Fibroblast of skin of left quadriceps (primary cell): Measurements from ENCODE around the gene MUC7.
A peak's percentile ranks its signal among the peaks of the same experiment; 100 is the strongest.
"Not testable (repeated sequence)": the region's sequence is repeated elsewhere in the genome, so short reads cannot be mapped to it uniquely, and the experiment has no call there.

Source experiments
- DNase-seq, 2 experiments: peaks; one replicate each; pipeline ENCODE4 v3.0.0-alpha.2; 2013; ENCODE audit warnings: low read depth in 2 of 2

Gene MUC7

DNA sequence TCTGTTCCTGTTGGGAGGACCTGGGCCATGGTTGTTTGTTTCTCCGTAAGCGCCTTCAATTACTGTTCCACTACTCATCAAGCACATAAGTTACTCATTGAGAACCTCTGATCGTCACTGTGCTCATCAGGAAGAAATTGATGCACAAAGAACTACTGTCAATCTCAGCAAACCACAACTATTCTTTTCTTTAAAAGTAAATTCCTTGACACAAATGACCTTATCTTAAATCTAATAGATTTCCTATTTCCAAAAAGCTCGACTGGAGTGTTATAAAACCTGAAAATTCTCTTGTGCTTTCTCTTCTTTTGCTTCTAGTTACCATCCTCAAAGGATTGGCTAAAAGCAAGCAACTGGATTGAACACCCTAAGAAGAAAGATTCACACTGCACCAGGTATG, at the start of gene MUC7:
Gene MUC7 (plus strand): TSS at position 301 of the 400 bp plus-strand sequence. CDS start 1,825 bp downstream, outside the sequence.
- no peak for DNase-seq

DNA sequence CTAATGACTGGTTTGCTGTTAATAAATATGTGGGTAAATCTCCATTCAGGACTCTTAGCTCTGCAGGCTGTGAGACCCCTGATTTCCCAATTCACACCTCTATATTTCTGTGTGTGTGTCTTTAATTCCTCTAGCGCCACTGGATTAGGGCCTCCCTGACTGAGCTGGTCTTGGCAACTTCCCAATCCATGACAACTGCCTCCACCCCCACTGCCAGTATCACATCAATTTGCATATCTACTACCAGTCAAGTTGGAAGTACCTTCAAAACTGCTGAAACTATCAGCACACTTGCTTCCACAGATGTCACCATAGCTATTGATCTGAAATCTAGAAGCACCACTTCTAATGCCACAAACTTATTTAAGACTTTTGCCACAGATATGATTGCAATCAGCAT, 46.7 kb upstream of the MUC7 start:
- DNase-seq = no peak

GRCh38 chr4:70426789-70427188, 45.2 kb upstream of the MUC7 start:
- DNase-seq = no peak

DNA sequence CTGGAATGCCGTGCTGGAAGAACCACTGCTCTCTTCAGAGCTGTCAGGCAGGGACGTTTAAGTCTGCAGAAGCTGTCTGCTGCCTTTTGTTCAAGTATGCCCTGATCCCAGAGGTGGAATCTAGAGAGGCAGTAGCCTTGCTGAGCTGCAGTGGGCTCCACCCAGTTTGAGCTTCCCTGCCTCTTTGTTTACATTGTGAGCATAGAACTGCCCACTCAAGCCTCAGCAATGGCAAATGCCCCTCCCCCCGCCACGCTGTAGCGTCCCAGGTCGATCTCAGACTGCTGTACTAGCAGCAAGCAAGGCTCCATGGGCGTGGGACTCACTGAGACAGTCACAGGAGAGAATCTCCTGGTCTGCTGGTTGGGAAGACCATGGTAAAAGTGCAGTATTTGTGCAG, 34.8 kb upstream of the MUC7 start:
- no peak for DNase-seq

GRCh38 chr4:70442474-70442873, 29.5 kb upstream of the MUC7 start:
- no peak for DNase-seq

DNA sequence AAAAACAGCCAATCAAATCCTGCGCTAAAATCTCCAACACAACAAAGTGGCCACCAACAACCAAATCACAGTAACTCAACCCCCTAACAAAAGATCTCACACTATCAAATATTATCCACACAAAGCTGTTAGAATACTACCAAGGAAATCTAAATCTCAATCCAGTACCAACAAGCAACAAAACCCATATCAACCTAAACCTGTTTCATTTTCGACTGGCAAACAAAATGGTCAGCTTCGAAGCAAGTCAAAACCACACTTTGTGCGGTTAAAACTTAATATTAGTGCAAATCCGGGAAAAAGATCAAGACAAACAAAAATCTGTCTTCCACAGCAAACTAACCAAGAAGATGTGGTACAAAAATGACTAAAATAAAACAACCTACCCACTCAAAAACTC, 28.7 kb upstream of the MUC7 start:
- no peak for DNase-seq

- no peak for DNase-seq
Measured at GRCh38 chr4:70449220-70449619, 22.8 kb upstream of the MUC7 start.

- DNase-seq = no peak
Measured at GRCh38 chr4:70452946-70453345, 19.1 kb upstream of the MUC7 start.

DNA sequence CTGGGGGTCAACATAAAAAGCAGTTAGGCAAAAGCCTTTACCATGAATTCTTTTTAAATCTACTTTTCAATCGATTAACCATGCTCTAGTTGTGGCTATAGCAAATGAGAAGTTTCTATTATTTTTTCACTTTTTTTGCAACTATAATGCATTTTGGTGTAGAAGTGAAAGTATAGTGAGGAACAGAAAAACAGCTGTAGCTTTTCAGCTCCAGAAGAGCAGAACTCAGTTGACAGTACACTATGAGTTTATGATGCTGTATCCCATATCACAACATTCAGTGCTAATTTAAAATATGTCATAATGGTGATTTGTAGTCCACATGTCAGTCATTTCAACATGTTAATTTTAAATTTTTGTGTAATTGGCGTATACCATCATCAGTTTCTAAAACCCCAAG, 8.7 kb upstream of the MUC7 start:
- DNase-seq = no peak

DNA sequence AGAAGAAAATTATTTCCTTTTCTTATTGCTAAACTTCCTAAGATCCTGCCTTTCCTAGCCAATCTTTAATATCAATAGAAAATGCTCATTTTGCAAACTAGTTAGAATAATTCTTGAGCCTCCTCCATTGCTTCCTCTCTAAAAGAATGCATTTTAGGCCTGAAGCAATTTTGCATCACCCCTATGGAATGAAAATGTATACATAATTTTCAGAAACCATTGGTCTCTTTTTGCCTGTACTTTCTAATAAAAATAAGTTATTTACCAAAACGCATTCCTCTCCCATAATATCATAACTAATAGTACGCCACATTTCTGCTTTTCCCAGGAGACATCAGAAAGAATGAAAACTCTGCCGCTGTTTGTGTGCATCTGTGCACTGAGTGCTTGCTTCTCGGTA, 1.7 kb downstream of the MUC7 start:
- no peak for DNase-seq

DNA sequence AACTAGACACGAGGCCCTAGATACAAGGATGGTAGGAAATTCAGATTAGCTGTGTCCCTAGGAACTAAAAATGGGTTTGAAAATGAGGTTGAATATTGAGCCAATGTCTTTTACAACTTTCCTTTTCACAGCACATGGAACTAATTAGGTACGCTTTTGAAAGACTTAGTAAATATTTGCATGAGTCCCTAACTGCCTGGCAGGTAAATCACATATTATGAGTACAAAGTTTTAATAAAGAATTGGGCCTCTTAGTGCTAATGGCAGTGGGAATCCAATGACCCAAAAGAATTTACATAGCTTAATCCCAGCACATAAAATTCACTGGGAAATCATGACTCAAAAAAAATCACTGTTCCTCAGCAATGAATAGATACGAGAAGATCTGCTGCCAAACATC, 16.8 kb downstream of the MUC7 start:
- DNase-seq = no peak

GRCh38 chr4:70496231-70496630, 24.2 kb downstream of the MUC7 start:
- no peak for DNase-seq

DNA sequence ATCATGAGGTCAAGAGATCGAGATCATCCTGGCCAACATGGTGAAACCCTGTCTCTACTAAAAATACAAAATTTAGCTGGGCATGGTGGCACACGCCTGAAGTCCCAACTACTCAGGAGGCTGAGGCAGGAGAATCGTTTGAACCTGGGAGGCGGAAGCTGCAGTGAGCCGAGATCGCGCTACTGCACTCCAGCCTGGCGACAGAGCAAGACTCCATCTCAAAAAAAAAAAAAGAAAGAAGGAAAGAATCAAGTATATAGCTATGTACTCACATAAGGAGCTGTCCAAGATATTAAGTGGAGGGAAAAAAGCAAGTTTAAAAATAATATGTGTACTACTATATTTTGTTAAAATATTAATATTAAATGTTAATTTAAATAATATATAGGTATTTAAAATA, 29.8 kb downstream of the MUC7 start:
- DNase-seq = not testable (repeated sequence)

DNA sequence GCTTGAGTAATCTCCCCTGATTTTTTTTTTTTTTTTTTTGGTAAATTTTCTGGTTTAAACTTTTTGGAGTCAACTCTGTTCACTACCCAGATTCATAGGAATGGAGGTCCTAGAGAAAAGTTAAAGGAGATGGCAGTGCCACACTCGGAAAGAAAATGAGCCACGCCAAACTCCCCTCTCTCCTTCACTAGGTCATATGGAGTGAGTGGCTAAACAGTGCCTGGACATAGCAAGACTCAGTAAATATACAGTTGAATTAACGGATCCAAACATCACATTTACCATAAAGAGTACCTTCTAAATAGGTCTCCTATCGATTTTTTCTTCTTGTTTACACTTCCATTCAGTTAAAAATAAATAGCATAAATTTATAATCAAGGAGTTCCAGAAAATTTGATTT, 32.7 kb downstream of the MUC7 start:
- no peak for DNase-seq

DNA sequence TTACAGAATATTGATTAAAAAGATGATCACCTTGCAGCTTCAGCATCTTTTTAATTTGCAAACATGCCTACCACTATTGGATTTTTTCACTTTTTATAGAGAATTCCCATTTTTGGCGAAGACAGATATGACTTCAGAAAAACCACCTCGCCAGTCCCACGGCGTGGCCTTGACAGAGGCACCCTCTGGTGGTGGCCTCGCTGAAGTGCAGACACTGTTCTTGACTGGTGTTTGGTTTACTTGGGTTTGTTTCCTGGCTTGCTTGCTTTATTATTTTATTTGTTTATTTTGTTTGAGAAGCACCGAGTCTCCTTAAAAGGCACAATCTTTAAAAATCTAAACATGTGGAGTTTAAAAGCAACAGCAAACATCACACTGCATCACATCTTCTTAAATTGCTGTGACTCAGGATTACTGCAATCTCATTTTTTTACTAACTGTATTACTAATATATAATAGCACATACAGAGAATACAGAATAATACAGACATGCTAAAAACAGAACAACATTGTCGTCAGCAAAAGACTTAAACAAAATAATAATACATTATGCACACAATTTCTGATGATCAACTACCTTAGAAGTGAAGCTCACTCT, 33.3 kb downstream of the MUC7 start:
- peak in 1 of 2 experiments; percentile 3 for DNase-seq

- DNase-seq = no peak
Measured at GRCh38 chr4:70508801-70509200, 36.8 kb downstream of the MUC7 start.

GRCh38 chr4:70511365-70511764, 39.4 kb downstream of the MUC7 start:
- DNase-seq = no peak

DNA sequence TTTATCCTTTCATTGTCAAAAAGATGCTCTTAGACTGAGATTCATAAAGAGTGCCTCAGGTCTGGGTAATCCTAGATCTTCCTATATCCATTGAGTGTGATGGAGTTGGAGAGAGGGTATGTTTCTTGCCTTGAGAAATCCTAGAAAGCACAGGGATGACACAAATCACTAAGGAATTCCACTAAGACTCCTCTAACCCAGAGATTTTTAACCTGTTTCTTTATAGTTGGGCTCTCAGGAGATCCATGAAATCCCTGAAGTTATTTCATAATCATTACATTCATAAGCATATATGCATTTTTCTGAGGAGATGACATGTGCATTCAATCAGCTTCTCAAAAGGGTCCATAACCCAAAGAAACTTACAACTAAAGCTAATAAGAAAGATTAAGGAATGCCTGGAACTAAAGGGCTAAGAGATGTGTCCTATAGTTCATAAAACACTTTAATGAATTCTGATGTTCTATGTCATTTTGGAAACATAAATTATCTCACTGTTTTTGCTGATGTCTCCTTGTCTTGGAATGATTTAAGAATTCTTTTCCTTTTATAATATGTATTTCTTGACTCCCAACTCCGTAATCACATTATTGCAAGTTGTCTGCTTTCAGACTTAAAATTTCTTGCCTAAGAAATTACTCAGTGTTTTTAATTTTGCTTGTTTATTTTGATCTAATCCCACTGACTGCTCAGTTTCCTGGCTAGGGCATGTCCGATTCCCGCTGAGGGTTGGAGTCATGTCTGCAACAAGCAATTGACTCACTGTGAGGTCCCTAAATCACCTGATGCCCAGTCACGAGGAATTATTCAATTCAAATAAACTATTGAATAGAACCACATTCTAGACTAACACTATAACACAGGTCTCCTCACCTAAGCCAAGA, 43.6 kb downstream of the MUC7 start:
- peak in 1 of 2 experiments; percentile 3 for DNase-seq

GRCh38 chr4:70518269-70518668, 46.3 kb downstream of the MUC7 start, which contains the start of gene AMTN:
Gene AMTN (plus strand): TSS chr4:70518569. CDS start chr4:70518778, 209 bp downstream.
- DNase-seq = no peak

DNA sequence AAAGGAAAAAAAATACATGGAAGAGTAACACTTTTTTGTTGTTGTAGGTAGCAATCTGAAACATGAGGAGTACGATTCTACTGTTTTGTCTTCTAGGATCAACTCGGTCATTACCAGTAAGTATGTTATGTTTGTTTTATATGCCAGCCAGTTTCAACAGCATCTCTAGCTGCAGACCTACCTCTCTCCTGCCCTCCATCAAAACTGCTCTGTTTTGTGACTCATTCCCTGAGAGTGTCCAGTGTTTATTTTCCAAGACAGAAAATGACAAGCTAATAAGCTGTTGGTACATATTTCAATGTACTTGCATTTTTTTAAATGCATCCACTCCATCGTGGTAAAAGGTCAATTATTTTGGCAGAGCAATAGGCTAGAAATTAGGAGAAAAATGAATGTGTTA, 46.7 kb downstream of the MUC7 start:
- DNase-seq = no peak

- no peak for DNase-seq
Measured at GRCh38 chr4:70522626-70523025, 50.6 kb downstream of the MUC7 start.

- DNase-seq = no peak
Measured at GRCh38 chr4:70530997-70531396, 59.0 kb downstream of the MUC7 start.

DNA sequence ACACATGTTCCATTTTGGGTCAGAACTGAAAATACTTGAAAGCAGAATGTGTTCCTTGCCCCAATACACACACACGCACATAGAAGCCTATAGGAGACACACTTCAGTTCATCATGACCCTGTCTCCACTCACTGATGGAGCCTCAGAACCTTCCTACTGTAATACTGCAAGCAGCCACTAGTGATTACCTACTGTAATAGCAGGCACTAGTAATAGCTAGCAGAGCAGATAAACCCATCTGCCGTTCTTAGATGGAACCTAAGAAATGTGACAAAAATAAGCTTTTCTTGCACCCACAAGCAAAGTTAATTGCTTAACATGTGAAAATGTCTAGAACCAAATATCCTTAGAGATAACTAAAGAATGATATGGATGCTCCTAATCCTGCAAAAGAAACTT, 60.0 kb downstream of the MUC7 start:
- no peak for DNase-seq
